Epithelial cell of proximal tubule (primary cell): Measurements from ENCODE around the gene FHIT. TPM values are rescaled to one million over a fixed set of nuclear protein-coding genes. Genes with fewer than 3 reads are reported as not detected.

Source experiments
- DNase-seq: peaks from one replicate; pipeline ENCODE4 v3.0.0-alpha.2; 2011; ENCODE audit warnings: low read depth
- H3K4me3 ChIP-seq: 2 replicates; pipeline ENCODE4 v1.5.1; 2011; ENCODE audit warnings: low read depth, mild to moderate bottlenecking, low read length
- CTCF ChIP-seq: conservative IDR thresholded peaks from 2 replicates; pipeline ENCODE4 v1.5.1; 2012; ENCODE audit warnings: low read depth, mild to moderate bottlenecking, low read length
- total RNA-seq: library from RNA; depleted of rRNA; stranded (reverse); fragments of >200 nt; gene quantifications from 2 replicates; pipeline ENCODE4 v1.2.3, GENCODE V29; 2015

Gene FHIT
- total RNA-seq, 1 donor from 2014 or later, result 3.7 TPM

- TF ChIP-seq CTCF, result no peak
Observed at GRCh38 chr3:60810881-60811280, 440.4 kb downstream of the FHIT start.

GRCh38 chr3:60809857-60810610 lies 441.2 kb downstream of the FHIT start:
- TF ChIP-seq CTCF, result no peak
- DNase-seq, result peak; percentile 7
- H3K4me3 ChIP-seq, result no peak overlapping the region

More at GRCh38 chr3:60810881-60811280, 440.4 kb downstream of the FHIT start:
- H3K4me3 ChIP-seq, result no peak overlapping the region
- no peak for DNase-seq

- H3K4me3 ChIP-seq, result no peak overlapping the region
- no peak for DNase-seq
- no peak for TF ChIP-seq CTCF
Observed at GRCh38 chr3:60803216-60804173, 447.8 kb downstream of the FHIT start.

GRCh38 chr3:60801307-60801706 lies 449.9 kb downstream of the FHIT start:
- no peak for DNase-seq
- H3K4me3 ChIP-seq, result no peak overlapping the region
- TF ChIP-seq CTCF, result no peak

GRCh38 chr3:60798456-60798855 lies 452.8 kb downstream of the FHIT start:
- no peak overlapping the region for H3K4me3 ChIP-seq
- DNase-seq, result no peak
- TF ChIP-seq CTCF, result no peak

- TF ChIP-seq CTCF, result no peak
- no peak overlapping the region for H3K4me3 ChIP-seq
- DNase-seq, result no peak
Observed at GRCh38 chr3:60792249-60792852, 458.9 kb downstream of the FHIT start.
